Right kidney (tissue), 1 donor: ENCODE results near the gene IER3.

ENCODE experiments used
- DNase-seq: peaks from one replicate; pipeline ENCODE4 v3.0.0-alpha.2; 2016

IER3 gene

DNA sequence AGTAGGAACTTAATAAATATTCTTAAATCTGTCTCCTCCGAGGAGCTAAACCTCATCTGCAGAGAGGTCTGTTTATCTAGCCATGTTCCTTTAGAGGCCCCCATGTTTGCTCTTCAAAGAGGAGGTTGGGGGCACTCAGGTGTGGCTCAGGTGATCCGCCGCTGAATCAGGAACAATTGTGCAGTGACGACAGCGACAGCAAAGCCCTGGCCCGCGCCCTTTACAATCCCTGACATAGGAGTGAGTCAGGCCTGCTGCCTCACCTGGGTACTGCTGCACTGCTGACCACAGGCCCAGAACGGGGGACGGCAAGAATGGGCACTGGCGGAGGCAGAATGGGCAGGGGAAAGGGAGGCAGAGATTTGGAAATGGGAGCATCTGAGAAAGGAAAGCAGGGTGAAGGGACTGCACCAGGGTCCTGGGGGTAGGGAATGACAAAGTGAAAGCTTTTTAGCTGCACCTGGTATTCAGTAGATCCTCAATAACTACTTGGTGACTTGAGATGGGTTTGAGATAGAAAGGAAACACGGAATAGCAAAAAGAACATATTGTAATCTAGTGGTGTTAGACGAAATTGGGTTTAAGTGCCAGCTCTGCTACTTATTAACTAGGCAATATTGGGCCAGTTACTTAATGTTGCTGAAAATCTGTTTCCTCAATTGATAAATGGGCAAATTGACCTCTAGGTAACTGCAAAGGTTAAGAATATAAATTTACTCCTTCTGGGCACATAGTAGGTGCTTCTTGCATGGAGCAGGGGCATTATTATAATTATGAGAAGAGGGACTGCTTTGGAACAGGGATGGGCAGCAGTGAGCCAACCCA is 5.4 kb upstream of the IER3 start:
- DNase-seq: no peak

DNA sequence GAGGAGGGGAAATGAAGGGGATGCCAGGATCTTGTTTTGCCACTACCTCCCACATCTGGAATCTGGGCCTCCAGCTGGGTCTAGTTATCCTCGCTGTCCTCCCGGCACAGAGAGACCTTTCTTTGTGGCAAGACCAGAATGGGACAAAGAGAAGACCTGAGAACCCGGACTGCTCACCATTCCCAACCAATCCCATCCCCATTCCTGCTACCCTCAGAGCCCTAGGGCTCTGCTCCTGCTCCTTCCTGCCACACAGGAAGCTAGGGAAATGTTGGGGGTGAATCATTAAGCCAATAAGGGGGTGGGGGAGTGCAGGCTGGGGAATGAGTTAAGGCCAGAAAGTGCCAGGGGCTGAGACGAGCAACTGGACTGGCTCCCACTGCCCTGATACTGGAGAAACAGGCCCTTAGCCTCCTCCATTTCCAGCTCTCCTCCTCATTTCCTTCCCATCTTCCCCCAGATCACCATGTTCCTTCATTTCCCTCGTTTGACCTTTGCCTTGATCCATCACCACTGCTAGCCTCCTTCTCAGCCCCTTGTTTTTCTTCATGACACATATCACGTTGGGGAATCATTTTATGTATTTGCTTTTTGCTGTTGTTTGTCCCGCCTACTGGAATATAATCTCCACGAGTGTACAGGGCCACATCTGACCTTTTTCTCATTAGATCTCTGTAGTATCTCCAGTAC is 4.6 kb upstream of the IER3 start:
- DNase-seq: no peak

- no peak for DNase-seq
Observed at GRCh38 chr6:30747902-30748769, 3.8 kb upstream of the IER3 start.

DNA sequence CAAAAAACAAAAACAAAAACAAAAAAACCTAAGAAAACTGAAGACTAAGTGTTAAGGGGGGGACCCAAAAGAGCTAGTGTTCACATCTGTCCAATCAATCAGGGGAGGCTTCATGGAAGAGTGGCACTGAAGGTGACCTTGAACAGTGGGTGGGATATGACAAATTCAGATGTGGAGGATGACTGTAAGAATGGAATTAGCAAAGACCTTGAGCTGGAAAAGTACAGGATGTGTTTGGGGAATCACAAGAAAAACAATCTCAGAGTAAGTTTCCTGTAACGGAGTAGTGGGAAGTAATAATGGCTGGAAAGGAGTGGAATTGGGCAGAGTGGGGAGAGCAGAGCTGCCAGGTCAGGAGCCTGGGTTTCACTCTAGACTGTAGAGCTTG is 2.9 kb upstream of the IER3 start:
- DNase-seq: no peak

GRCh38 chr6:30743099-30744053 is 971 bp downstream of the IER3 start:
- DNase-seq: peak; percentile 71

DNA sequence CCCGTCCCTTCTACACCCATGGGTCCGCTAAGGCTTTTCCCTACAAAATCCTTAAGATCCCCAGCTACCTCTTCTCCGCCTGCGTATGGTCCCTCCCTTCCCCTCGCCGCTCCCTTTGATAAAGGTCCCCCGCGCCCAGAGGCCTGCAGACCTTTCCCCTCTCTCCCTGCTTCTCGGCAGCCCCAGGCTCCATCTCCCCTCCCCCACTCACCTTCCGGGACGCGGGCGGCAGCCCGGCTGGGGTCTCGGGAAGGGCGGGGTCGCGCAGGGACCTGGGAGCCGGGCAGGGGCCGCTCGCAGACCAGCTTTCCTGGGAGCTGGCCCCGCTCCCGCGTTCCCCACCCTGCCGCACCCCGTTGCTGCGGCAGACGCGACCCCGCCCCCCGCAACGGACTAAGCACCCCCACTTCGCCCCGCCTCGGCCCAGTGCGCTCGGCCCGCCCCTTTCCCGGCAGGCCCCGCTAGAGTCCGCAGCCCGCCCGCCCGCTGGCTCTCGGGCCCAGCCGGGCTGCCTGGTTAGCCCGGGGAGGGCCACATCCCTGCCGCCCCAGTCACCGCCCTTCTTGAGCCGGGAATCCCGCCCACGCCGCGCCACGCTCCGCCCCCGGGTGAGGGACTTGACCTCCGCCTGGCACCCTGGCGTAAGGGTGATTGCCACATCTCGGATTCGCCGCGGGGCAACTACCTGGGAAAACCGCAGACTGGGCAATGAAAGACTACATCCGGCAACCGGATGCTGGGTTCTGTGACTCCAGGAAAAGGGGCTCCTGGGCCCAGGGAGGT is 1.8 kb downstream of the IER3 start, which contains the start of gene FLOT1:
FLOT1 (minus strand) TSS at position 372 of the 783 bp plus-strand sequence. CDS start 498 bp downstream, outside the sequence.
- peak; percentile 92 for DNase-seq

- no peak for DNase-seq
Observed at GRCh38 chr6:30741789-30742315, 2.5 kb downstream of the IER3 start.

DNA sequence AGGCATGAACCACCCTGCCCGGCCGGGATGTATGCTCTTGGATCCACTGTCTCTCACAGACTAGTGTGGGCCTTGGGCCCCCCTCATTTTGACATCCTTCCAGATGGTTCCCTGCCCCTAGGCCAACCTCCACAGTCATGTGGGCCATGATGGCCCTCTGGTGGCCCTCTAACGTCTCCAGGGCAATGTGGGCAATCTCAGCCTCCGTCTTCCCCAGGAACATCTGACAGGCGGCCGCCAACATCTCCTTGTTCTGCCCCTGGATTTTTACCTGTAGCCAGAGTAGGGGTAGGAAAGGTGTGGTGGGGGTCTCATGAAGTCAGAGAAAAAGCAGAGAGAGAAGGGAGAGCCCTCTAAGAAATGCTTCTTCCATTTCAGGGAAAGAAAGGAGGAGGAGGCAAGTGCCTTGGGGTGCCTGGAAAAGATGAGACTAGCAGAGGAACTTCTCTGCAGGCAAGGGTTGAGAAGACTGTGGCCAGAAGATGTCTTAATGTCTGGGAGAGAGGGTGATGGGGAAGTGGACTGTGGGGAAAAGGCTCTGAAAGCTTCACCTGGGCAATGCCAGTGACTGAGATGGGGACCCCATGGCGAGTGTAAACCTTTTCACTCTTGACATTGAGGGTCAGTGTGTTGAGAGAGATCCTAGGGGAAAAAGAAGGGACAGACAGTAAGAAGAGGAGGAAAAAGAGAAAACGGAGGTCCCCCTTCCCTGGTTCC is 3.1 kb downstream of the IER3 start:
- no peak for DNase-seq

DNA sequence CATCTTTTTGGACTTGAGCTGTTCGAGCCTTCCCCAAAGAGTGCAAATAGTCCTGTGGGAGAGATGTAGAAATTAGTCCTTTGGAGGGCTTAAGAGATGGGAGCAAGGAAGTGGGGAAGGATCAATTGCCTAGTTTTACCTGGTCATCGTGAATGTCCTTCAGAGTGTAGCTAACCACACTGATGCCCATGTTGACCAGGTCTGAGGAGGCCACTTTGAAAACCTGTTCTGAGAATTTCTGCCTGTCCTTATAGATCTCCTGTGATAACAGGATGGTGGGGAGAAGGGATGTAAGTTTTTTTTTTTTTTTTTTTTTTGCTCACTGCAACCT is 3.8 kb downstream of the IER3 start:
- no peak for DNase-seq

GRCh38 chr6:30738532-30738931 is 5.8 kb downstream of the IER3 start:
- no peak for DNase-seq

GRCh38 chr6:30735668-30736314 is 8.6 kb downstream of the IER3 start:
- DNase-seq: no peak

DNA sequence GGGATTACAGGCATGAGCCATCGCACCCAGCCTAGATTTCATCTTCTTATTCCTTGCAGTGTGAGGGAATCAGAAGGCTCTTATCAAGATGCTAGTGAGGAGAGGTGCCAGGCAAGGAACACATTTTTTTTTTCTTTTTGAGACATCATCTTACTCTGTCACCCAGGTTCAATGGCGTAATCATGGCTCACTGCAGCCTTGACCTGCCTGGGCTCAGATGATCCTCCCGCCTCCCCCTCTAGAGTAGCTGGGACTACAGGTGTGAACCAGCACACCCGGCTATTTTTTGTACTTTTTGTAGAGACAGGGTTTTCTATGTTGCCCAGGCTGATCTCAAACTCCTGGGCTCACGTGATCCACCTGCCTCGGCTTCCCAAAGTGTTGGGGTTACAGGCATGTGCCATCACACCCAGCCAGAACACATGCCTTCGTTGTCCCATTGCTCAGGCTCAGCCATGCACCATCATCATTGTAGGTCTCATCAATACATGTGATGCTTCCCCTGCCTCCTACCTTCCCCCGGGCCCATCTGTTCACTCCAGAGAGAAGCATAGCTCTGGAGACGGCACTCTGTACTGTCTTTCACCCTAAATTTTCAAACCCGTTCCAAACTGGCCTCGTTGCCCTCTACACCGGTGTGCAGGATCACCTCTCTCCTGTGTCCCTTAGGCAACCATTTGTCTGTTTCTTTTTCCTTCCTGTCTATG is 12.0 kb downstream of the IER3 start:
- no peak for DNase-seq

GRCh38 chr6:30730601-30731435 is 13.5 kb downstream of the IER3 start:
- peak; percentile 71 for DNase-seq

DNA sequence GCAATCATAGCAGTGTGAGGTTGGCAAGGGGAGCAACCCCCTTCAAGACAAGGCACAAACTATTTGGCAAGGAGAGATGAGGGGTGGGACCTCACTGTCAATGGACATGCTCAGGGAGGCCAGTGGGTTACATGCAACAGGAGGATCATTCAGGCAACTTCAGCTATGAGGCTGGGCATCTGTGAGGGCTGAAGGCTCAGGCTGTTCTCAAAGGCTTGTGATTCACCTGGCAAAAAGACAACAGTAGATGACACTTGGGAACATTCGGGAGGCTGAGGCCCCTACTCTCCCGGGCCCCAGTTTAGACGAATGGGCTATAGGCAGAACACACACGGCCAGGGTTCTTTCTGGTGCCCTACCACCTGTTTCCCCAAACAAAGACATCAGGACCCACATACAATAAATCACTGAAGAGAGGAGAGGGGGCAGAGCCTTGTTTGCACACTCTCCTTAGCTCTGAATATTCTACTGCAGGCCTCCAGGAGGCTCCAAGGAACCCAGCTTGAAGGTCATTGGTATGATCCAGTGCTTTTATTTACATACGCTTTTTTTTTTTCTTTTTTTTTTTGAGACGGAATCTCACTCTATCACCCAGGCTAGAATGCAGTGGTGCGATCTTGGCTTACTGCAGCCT is 16.3 kb downstream of the IER3 start:
- no peak for DNase-seq

DNA sequence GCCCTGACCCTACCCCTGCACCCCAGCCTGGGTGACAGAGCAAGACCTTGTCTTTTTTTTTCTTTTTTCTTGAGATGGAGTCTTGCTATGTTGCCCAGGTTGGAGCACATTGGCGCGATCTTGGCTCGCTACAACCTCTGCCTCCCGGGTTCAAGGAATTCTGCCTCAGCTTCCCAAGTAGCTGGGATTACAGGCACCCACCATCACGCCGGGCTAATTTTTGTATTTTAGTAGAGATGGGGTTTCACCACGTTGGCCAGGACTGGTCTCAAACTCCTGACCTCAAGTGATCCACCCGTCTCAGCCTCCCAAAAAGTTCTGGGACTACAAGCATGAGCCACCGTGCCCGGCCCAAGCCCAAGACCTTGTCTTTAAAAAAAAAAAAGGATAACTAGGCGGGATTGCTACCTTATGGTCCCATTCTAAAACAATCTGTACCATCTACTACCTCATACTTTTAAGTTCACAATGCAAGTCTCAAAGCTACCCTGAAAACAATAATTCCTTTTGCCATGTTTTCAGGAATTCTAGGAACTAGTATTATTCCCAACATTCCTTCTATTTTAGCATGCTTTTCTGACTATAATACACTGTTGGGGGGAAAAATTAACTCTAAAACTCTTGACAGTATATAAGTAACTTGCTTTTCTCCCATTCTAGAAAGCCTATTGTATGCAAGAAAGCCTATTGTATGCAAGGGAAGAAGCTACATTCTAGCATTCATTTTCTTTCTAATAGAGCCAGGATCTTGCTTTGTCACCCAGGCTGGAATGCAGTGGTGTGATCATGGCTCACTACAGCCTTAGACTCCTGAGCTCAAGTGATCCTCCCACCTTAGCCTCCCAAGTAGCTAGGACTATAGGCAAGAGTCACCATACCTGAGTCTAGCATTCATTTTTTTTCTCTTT is 17.6 kb downstream of the IER3 start:
- no peak for DNase-seq
